PC-9 (cell line): ENCODE results near the gene ESM1. TPM values are rescaled to one million over a fixed set of nuclear protein-coding genes. Genes with fewer than 3 reads are reported as not detected.

Experiments used
- BruUV-seq: library from RNA; stranded (reverse); fragments of 400-500 nt; replicated peaks from 2 replicates; lab custom pipeline; 2021; lab: Mats Ljungman, UMichigan
- CTCF ChIA-PET: fragments of 300-600 bp; sonication (Branson Sonifier 250); formaldehyde crosslinking; loops from one replicate; lab custom pipeline; 2022; ENCODE audit warnings: antibody characterized with exemption; lab: Charles Lee
- POLR2A ChIA-PET: fragments of 300-600 bp; sonication (Branson Sonifier 250); formaldehyde crosslinking; loops from one replicate; lab custom pipeline; 2022; ENCODE audit warnings: antibody characterized with exemption; ENCODE audit not compliant: unreplicated experiment; lab: Charles Lee
- DNase-seq, 2 experiments: peaks; one replicate each; pipeline versions ENCODE4 v3.0.0 to v3.0.0-alpha.2; 2015 to 2022; ENCODE audit warnings: mixed read lengths in 1 of 2
- H2AFZ ChIP-seq: fragments of 200-600 bp; sonication (generic); 2 replicates; pipeline ENCODE4 v1.8.1; 2017; ENCODE audit warnings: antibody characterized with exemption
- H3F3A ChIP-seq: fragments of 200-600 bp; sonication (generic); 2 replicates; pipeline ENCODE4 v1.8.1; 2017; ENCODE audit warnings: antibody characterized with exemption, mild to moderate bottlenecking, low read depth; ENCODE audit not compliant: insufficient read depth
- H3K27ac ChIP-seq: fragments of 200-600 bp; sonication (generic); 2 replicates; pipeline ENCODE4 v1.6.1; 2016; ENCODE audit warnings: mixed run types
- H3K27me3 ChIP-seq: fragments of 200-600 bp; sonication (generic); 2 replicates; pipeline ENCODE4 v1.6.1; 2016; ENCODE audit warnings: low read depth, mixed run types; ENCODE audit not compliant: insufficient read depth
- H3K36me3 ChIP-seq: fragments of 200-600 bp; sonication (generic); 2 replicates; pipeline ENCODE4 v1.6.1; 2016; ENCODE audit warnings: low read depth, mixed run types
- H3K4me1 ChIP-seq: fragments of 200-600 bp; sonication (generic); replicated peaks from 2 replicates; pipeline ENCODE4 v1.6.1; 2016; ENCODE audit warnings: mixed run types; ENCODE audit not compliant: insufficient read depth
- H3K4me2 ChIP-seq: fragments of 200-600 bp; sonication (generic); 2 replicates; pipeline ENCODE4 v1.6.1; 2017; ENCODE audit warnings: mixed run types
- H3K4me3 ChIP-seq: fragments of 200-600 bp; sonication (generic); 2 replicates; pipeline ENCODE4 v1.6.1; 2016; ENCODE audit warnings: mixed run types
- H3K79me2 ChIP-seq: fragments of 200-600 bp; sonication (generic); 2 replicates; pipeline ENCODE4 v1.6.1; 2017; ENCODE audit warnings: low read depth, mixed run types
- H3K9me2 ChIP-seq: fragments of 200-600 bp; sonication (generic); 2 replicates; pipeline ENCODE4 v1.8.1; 2017; ENCODE audit warnings: mild to moderate bottlenecking; ENCODE audit not compliant: insufficient read depth
- H3K9me3 ChIP-seq: fragments of 200-600 bp; sonication (generic); 2 replicates; pipeline ENCODE4 v1.8.1; 2016; ENCODE audit warnings: low read depth; ENCODE audit not compliant: insufficient read depth
- H4K20me1 ChIP-seq: fragments of 200-600 bp; sonication (generic); 2 replicates; pipeline ENCODE4 v1.8.1; 2017; ENCODE audit not compliant: insufficient read depth
- CTCF ChIP-seq: fragments of 200-600 bp; sonication (generic); conservative IDR thresholded peaks from 2 replicates; pipeline ENCODE4 v1.6.1; 2017; ENCODE audit warnings: mixed run types, antibody characterized with exemption, mild to moderate bottlenecking, moderate library complexity
- EZH2 ChIP-seq: fragments of 200-600 bp; sonication (generic); IDR thresholded peaks from 2 replicates; pipeline ENCODE4 v1.8.0; 2017; ENCODE audit warnings: antibody characterized with exemption, low read depth
- intact Hi-C: fragments of 100-400 bp; cut with micrococcal nuclease; formaldehyde crosslinking; loops from one replicate; pipeline ENCODE4 v1.10.0; 2022; ENCODE audit not compliant: unreplicated experiment
- total RNA-seq: library from RNA; stranded (reverse); gene quantifications from 2 replicates; pipeline ENCODE4 v1.2.3, GENCODE V29; 2021

ESM1 gene
- total RNA-seq, 1 experiment from 2014 or later = 0.15 TPM

GRCh38 chr5:54981928-54982327 is 3.5 kb downstream of the ESM1 start:
- TF ChIP-seq EZH2 = no peak
- TF ChIP-seq CTCF = no peak
- H3K9me3 ChIP-seq = no peaks in the 10 kb centered on the region
- H3K4me3 ChIP-seq = no peak overlapping the region
- H3K4me2 ChIP-seq = no peak overlapping the region
- peaks cover 57% of the 10 kb centered on the region for H3K27me3 ChIP-seq
- H3K4me1 ChIP-seq = no peaks in the 10 kb centered on the region
- no peak for DNase-seq
- no TSS peak for BruUV-seq
- no peak overlapping the region; the same call in 1 of the 2 replicates for H2AFZ ChIP-seq
- CTCF ChIA-PET = no interaction called here
- H3K9me2 ChIP-seq = no peaks in the 10 kb centered on the region
- intact Hi-C loops = no loop called here
- POLR2A ChIA-PET = no interaction called here
- no peaks in the 10 kb centered on the region for H4K20me1 ChIP-seq
- H3K79me2 ChIP-seq = no peaks in the 10 kb centered on the region
- no peak overlapping the region for H3K27ac ChIP-seq
- H3K36me3 ChIP-seq = no peaks in the 10 kb centered on the region
- no peaks in the 10 kb centered on the region for H3F3A ChIP-seq

- Histone ChIP-seq H2AFZ (no peak overlapping the region), H3K4me3 (no peak overlapping the region), H4K20me1 (no peaks in the 10 kb centered on the region; the same call in 1 of the 2 replicates), H3K27me3 (peaks cover 21% of the 10 kb centered on the region), H3F3A (no peaks in the 10 kb centered on the region), H3K9me2 (no peaks in the 10 kb centered on the region), H3K4me2 (no peak overlapping the region), H3K9me3 (no peaks in the 10 kb centered on the region), H3K27ac (no peak overlapping the region), H3K79me2 (no peaks in the 10 kb centered on the region), H3K36me3 (no peaks in the 10 kb centered on the region), H3K4me1 (no peaks in the 10 kb centered on the region)
- ChIA-PET POLR2A (no interaction called here), CTCF (no interaction called here)
- no TSS peak for BruUV-seq
- DNase-seq = no peak
- no peak for TF ChIP-seq CTCF
- TF ChIP-seq EZH2 = no peak
- intact Hi-C loops = no loop called here
Measured at GRCh38 chr5:54975701-54976100, 9.7 kb downstream of the ESM1 start.

- Histone ChIP-seq H3K27me3 (peaks cover 40% of the 10 kb centered on the region), H3K27ac (no peak overlapping the region), H3F3A (no peaks in the 10 kb centered on the region), H3K9me2 (no peaks in the 10 kb centered on the region), H2AFZ (no peak overlapping the region), H3K4me2 (no peak overlapping the region), H3K36me3 (no peaks in the 10 kb centered on the region), H4K20me1 (no peaks in the 10 kb centered on the region; the same call in 1 of the 2 replicates), H3K4me1 (no peaks in the 10 kb centered on the region), H3K4me3 (no peak overlapping the region), H3K79me2 (no peaks in the 10 kb centered on the region), H3K9me3 (no peaks in the 10 kb centered on the region)
- TF ChIP-seq CTCF (no peak; the same call in 1 of the 2 replicates), EZH2 (no peak)
- BruUV-seq = no TSS peak
- POLR2A ChIA-PET = no interaction called here
- intact Hi-C loops = no loop called here
- CTCF ChIA-PET = no interaction called here
- no peak for DNase-seq
Measured at GRCh38 chr5:54969856-54970828, 15.3 kb downstream of the ESM1 start.
